PFSK-1 (cell line): ENCODE measurements around the gene CFAP91.

Source experiments
- POLR2AphosphoS5 ChIP-seq: IDR thresholded peaks from 2 replicates; pipeline ENCODE4 v1.6.1; 2012; ENCODE audit warnings: low read depth, mild to moderate bottlenecking, control low read depth, low read length, moderate library complexity
- REST ChIP-seq, 2 experiments: IDR thresholded peaks; 2 replicates each; pipeline versions ENCODE4 v1.6.1 to v1.8.0; 2011 to 2012; ENCODE audit warnings: low read depth in 2 of 2, low read length in 2 of 2, control low read depth in 1 of 2, inconsistent platforms in 1 of 2, mild to moderate bottlenecking in 1 of 2, moderate library complexity in 1 of 2; ENCODE audit not compliant: insufficient read depth in 1 of 2
- SIN3A ChIP-seq: IDR thresholded peaks from 2 replicates; pipeline ENCODE4 v1.6.1; 2012; ENCODE audit warnings: mild to moderate bottlenecking, low read length, moderate library complexity, borderline replicate concordance; ENCODE audit not compliant: insufficient read depth
- TAF1 ChIP-seq: IDR thresholded peaks from 2 replicates; pipeline ENCODE4 v1.6.1; 2012; ENCODE audit warnings: low read length, control low read depth, borderline replicate concordance; ENCODE audit not compliant: insufficient read depth

- TF ChIP-seq SIN3A (no peak), POLR2AphosphoS5 (no peak), REST (IDR thresholded peaks at IDR 0.05; ENCODE audit: insufficient read depth in 1 of 2, low read depth in 2 of 2, low read length in 2 of 2) (no peak), TAF1 (no peak)
These were observed 12.3 kb downstream of the CFAP91 start for GRCh38 chr3:119715105-119715504.
